AG09309 (cell line): ENCODE results near the gene IFITM10.
A peak's percentile ranks its signal among the peaks of the same experiment; 100 is the strongest.
"Not testable (repeated sequence)": the region's sequence is repeated elsewhere in the genome, so short reads cannot be mapped to it uniquely, and the experiment has no call there.

Experiments used
- DNase-seq: peaks from one replicate; pipeline ENCODE4 v3.0.0-alpha.2; 2010; ENCODE audit warnings: low read depth
- H3K4me3 ChIP-seq: 2 replicates; pipeline ENCODE4 v1.5.1; 2011; ENCODE audit warnings: mild to moderate bottlenecking, low read depth, low read length, moderate library complexity; ENCODE audit not compliant: control insufficient read depth
- TF ChIP-seq, protein P1 (sequence below): IDR thresholded peaks from 2 replicates; pipeline ENCODE4 v1.5.1; 2011; ENCODE audit warnings: mild to moderate bottlenecking, low read depth, low read length, inconsistent platforms; ENCODE audit not compliant: insufficient read depth, control insufficient read depth; ENCODE audit errors: missing control alignments

IFITM10 gene

DNA sequence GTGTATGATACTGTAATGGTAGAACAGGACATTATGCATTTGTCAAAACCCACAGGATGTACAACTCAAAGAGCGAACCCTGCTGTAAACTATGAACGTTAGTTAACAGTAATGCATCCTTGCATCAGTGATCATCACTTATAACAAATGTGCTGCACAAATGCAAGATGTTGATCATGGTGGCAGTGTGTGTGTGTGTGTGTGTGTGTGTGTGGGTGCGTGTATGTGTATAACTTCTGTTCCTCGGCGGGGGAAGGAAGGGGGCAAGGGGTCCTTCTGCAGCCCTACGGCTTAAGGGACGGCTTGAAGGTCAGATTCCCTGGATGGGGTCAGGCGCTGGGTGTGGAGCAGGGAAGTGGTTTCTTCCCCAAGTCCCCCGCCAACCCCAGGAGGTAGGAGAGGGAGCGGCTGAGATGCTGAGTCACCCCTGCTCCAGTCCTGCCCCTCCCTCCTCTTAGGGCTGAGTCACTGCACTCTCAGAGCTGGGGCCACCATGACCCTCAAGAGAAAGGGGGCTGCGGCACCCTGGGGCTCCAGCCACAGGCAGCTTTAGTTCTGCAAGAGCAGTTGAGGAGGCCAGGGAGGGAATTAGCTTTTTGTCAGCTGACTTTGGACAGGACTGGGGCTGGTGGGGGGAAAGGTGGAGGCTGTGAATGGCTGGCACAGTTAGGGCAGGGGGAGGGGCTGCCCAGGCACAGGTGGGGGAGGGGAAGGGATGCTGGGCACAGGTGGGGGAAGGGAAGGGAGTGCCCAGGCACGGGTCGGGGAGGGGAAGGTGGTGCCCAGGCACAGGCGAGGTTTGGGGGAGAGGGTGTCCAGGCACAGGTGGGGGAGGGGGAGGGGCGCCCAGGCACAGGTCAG lies 22.1 kb upstream of the IFITM10 start:
- peak overlapping the region; percentile 29 for H3K4me3 ChIP-seq
- TF ChIP-seq, protein P1, sequence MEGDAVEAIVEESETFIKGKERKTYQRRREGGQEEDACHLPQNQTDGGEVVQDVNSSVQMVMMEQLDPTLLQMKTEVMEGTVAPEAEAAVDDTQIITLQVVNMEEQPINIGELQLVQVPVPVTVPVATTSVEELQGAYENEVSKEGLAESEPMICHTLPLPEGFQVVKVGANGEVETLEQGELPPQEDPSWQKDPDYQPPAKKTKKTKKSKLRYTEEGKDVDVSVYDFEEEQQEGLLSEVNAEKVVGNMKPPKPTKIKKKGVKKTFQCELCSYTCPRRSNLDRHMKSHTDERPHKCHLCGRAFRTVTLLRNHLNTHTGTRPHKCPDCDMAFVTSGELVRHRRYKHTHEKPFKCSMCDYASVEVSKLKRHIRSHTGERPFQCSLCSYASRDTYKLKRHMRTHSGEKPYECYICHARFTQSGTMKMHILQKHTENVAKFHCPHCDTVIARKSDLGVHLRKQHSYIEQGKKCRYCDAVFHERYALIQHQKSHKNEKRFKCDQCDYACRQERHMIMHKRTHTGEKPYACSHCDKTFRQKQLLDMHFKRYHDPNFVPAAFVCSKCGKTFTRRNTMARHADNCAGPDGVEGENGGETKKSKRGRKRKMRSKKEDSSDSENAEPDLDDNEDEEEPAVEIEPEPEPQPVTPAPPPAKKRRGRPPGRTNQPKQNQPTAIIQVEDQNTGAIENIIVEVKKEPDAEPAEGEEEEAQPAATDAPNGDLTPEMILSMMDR = no peak
- DNase-seq = peak; percentile 75

DNA sequence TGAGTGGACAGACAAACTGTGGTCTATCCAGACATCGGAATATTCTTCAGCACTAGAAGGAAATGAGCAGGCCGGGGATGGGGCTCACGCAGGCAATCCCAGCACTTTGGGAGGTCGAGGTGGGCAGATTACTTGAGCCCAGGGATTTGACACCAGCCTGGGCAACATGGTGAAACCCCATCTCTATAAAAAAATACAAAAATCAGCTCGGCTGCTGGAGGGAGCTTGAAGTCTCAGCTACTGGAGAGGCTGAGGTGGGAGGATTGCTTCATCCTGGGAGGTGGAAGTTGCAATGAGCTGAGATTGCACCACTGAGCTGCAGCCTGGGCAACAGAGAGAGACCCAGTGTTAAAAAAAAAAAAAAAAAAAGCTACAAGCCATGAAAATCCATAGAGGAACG lies 21.3 kb upstream of the IFITM10 start:
- no peak overlapping the region for H3K4me3 ChIP-seq
- TF ChIP-seq, protein P1 = no peak
- no peak for DNase-seq

DNA sequence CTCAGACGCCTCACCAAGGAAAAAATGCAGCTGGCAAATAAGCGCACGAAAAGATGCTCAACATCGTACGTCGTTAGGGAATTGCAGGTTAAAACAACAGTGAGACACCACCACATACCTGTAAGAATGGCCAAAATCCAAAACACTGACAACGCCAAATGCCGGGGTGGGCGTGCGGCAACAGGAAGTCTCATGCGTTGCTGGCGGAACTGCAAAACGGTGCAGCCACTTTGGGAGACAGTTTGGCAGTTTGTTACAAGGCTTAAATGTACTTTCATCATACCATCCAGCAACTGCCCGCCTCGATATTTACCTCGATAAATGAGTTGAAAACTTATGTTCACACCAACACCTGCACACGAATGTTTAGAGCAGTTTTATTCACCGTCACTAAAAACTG lies 20.9 kb upstream of the IFITM10 start:
- TF ChIP-seq, protein P1 = no peak
- no peak for DNase-seq

DNA sequence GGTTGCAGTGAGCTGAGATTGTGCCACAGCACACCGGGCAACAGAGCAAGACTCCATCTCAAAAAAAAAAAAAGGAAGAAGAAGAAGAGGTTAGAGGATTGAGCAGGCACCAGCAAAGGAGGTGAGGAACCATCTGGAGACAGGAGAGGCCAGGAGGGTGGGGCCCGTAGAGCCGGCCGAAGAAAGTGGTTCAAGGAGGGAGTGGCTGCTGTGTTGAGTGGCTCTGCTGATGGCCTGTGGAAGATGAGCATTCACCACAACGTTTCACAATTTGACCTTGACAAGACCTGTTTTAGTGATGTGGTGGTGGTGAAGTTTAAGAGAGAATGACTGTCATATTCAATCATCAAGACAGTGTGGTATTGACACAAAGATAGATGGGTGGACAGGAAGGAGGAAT lies 20.1 kb upstream of the IFITM10 start:
- TF ChIP-seq, protein P1 = no peak
- DNase-seq = no peak
- H3K4me3 ChIP-seq = no peak overlapping the region

More for the DNA sequence above, 20.9 kb upstream of the IFITM10 start:
- no peak overlapping the region for H3K4me3 ChIP-seq

DNA sequence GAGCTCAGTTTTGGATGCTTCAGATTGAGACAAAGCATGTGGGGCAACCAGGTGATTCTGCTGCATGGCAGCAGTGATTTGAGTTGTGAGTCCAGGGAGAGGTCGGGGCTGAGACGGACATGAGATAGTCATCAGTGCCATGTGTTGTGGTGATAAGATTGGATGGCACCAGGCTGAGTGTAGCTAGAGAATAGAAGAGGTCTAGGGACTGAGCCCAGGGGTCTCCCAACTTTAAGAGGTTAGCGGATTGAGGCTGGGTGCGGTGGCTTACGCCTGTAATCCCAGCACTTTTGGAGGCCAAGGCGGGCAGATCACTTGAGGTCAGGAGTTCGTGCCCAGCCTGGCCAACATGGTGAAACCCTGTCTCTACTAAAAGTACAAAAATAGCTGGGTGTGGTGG lies 19.7 kb upstream of the IFITM10 start:
- TF ChIP-seq, protein P1 = no peak
- H3K4me3 ChIP-seq = no peak overlapping the region
- DNase-seq = no peak

DNA sequence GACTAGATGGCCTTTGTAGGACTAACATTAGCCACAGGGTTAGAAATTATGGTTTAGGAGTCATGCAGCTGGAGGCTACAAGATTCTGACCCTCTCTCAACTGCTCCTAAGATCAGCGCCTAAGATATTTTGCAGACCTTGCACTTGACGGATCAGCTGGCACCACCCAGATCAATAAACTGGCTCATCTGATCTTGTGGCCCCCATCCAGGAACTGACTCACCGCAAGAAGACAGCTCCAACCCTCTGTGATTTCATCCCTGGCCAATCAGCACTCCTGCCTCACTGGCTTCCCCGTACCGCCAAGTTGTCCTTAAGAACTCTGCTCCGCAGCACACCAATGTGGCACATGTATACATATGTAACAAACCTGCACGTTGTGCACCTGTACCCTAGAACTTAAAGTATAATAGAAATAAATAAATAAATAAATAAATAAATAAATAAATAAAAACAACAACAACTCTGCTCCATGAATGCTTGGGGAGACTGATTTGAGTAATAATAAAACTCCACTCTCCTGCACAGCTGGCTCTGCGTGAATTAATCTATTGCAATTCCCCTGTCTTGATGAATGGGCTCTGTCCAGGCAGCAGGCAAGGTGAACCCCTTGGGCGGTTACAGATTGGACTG lies 19.0 kb upstream of the IFITM10 start:
- DNase-seq, H3K4me3 ChIP-seq: not testable (repeated sequence)

DNA sequence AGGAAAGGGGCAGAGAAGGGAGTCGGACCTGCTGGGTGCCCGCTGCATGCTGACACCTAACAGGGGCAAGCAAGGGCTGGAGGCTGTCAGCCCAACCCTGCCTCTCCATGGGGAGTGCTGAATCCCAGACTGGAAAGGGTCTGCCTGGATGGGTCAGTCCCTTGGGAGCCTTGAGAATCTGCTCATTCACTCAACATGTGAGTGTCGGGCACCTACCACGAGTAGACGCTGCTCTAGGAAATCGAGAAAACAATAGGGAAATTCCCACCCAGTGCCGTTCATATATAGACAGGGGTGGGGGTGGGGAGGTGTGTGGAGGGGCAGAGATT lies 17.7 kb upstream of the IFITM10 start:
- no peak for DNase-seq
- H3K4me3 ChIP-seq = no peak overlapping the region
- TF ChIP-seq, protein P1 = no peak
